A204.1 (cell line): ENCODE results near the gene FSTL4.

Experiments
- FAIRE-seq: peaks from 2 replicates; lab custom pipeline; 2012; peaks lifted over from hg19 to GRCh38; lab: Jason Lieb, UNC

FSTL4 gene

GRCh38 chr5:133159543-133159942 is 452.8 kb downstream of the FSTL4 start:
- FAIRE-seq = no peak

DNA sequence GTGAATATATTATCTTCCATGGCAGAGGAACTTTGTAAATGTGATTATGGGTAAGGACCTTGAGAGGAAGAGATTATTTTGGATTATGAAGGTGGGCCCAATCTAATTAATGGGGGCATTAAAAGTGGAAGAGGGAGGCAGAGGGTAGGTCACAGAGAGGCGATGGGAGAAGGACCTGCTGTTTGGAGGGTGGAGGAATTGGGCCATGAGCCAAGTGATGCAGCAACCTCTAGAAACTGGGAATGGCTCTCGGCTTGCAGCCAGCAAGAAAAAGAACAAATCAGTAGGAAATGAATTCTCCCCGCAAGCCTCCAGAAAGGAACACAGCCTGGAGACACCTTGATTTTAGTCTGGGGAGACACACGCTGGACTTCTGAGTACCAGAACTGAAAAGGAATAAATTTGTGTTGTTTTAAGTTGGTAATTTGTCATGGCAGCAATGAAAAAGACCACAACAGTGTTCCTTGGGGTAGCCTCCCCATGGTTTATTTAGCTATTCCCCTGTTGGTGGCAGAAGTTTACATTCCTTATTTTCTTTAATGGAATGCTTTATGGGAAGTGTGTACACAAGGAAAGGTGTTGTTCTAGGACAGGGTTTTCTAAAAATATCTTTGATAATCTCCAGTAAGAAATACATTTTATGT is 456.9 kb downstream of the FSTL4 start:
- no peak for FAIRE-seq

- FAIRE-seq = no peak
These were observed 457.9 kb downstream of the FSTL4 start for GRCh38 chr5:133154274-133155075.

DNA sequence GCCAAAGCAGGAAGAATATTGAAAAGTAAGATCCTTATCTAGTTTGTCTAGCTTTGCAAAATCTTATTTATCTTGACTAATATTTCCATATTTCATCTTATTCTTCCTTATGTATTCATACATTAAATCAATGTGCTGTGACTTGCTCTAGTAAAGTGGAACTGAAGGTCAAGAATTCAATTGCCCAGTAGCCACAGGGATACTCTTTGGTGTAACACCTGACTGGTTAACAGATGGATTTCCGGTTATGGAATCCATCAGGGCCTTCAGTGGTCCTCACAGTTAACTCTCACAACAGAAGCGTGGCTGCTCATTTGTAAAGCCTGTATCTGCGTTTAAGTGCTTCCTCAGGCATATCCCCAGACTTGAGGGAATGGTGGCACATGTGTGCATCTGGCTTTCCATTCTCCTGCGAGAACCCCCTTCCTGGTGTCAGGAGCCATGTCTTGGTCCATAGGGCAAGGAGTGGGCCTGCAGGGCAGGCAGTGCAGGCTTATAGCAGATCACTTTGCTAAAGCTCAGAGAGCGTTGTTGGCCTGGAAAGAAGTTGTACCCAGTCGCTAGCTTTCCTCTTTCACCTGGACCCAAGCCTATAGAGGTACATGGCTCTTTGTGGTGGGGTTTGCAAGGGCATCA is 461.3 kb downstream of the FSTL4 start:
- no peak for FAIRE-seq

DNA sequence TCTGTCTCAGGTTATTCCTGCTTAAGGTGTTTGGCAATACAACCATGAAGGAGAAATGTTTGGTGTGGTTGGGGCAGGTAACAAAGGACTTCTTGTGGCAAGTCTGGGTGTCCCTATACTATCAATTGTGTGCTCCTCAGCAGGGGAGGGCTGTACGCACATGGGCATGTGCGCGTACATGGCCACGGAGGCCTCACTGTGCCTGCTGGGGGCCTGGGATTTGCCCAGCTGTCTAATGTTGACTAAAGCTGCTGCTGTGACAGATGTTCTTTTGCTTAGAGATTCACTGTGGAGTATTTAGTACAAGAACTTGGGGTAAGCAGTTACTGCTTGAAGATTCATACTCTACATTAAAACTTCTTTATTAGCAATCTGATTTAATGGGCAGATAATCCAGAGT is 463.0 kb downstream of the FSTL4 start:
- no peak for FAIRE-seq

GRCh38 chr5:133147815-133148567 is 464.4 kb downstream of the FSTL4 start:
- FAIRE-seq = no peak

- FAIRE-seq = no peak
These were observed 464.9 kb downstream of the FSTL4 start for GRCh38 chr5:133147411-133147810.
